ENCODE measurements around the gene HORMAD2. TPM values are rescaled to one million over a fixed set of nuclear protein-coding genes. Genes with fewer than 3 reads are reported as not detected.

HORMAD2 gene
- total RNA-seq, 1 donor from 2014 or later: not detected

DNA sequence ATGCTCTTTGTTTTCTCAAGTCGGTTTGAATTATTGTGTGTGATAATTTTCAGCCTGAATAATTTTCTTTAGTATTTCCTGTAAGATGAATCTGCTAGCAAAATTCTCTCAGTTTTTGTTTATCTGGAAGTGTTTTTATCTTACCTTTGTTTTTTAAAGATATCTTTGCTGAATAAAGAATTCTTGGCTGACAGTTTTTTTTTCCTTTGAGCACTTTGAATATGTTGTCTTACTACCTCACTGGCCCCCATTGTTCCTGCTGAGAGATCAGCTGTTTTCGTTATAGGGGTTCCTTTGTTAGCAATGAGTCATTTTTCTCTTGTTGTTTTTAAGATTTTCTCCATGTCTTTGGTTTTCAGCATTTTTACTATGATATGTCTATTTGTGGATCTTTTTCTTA is 63.0 kb downstream of the HORMAD2 start:
- DNase-seq (ENCODE audit: extremely low spot score, unreplicated experiment): no peak
- H3K36me3 Mint-ChIP-seq (ENCODE audit: unreplicated experiment): peaks cover 11% of the 10 kb centered on the region
- no peak overlapping the region for H3K27ac Mint-ChIP-seq (ENCODE audit: unreplicated experiment)
- peaks cover 21% of the 10 kb centered on the region for H3K9me3 Mint-ChIP-seq (ENCODE audit: unreplicated experiment)
- no peak overlapping the region for H3K4me3 Mint-ChIP-seq (ENCODE audit: unreplicated experiment)
- H3K4me1 Mint-ChIP-seq (ENCODE audit: unreplicated experiment): peaks cover 12% of the 10 kb centered on the region
- no peaks in the 10 kb centered on the region for H3K27me3 Mint-ChIP-seq (ENCODE audit: unreplicated experiment)
- TF ChIP-seq, protein P1, sequence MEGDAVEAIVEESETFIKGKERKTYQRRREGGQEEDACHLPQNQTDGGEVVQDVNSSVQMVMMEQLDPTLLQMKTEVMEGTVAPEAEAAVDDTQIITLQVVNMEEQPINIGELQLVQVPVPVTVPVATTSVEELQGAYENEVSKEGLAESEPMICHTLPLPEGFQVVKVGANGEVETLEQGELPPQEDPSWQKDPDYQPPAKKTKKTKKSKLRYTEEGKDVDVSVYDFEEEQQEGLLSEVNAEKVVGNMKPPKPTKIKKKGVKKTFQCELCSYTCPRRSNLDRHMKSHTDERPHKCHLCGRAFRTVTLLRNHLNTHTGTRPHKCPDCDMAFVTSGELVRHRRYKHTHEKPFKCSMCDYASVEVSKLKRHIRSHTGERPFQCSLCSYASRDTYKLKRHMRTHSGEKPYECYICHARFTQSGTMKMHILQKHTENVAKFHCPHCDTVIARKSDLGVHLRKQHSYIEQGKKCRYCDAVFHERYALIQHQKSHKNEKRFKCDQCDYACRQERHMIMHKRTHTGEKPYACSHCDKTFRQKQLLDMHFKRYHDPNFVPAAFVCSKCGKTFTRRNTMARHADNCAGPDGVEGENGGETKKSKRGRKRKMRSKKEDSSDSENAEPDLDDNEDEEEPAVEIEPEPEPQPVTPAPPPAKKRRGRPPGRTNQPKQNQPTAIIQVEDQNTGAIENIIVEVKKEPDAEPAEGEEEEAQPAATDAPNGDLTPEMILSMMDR (IDR thresholded peaks at IDR 0.05): no peak

DNA sequence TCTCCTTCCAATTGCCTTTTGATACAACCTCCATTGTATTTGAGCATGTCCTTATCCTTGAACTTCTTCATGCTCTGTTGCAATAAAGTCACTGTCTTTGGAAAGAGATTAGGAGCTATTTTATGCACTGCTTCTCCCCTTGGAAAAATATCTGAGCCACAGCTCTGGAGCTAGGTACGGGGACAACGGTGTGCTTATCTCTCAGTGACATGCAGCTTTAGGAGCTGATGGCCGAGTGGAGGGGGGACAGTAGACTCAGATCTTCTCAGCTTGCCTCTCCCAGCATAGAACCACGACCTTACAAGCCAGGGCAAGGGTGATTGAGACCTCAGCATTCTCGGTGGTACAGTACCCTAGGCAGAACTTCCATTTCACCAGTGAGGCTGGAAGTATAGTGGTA is 64.1 kb downstream of the HORMAD2 start:
- peaks cover 22% of the 10 kb centered on the region for H3K9me3 Mint-ChIP-seq (ENCODE audit: unreplicated experiment)
- TF ChIP-seq, protein P1 (IDR thresholded peaks at IDR 0.05): no peak
- no peaks in the 10 kb centered on the region for H3K27me3 Mint-ChIP-seq (ENCODE audit: unreplicated experiment)
- H3K4me1 Mint-ChIP-seq (ENCODE audit: unreplicated experiment): peaks cover 12% of the 10 kb centered on the region
- H3K27ac Mint-ChIP-seq (ENCODE audit: unreplicated experiment): peak overlapping the region; percentile 70
- DNase-seq (ENCODE audit: extremely low spot score, unreplicated experiment): no peak
- no peak overlapping the region for H3K4me3 Mint-ChIP-seq (ENCODE audit: unreplicated experiment)
- H3K36me3 Mint-ChIP-seq (ENCODE audit: unreplicated experiment): peaks cover 14% of the 10 kb centered on the region

DNA sequence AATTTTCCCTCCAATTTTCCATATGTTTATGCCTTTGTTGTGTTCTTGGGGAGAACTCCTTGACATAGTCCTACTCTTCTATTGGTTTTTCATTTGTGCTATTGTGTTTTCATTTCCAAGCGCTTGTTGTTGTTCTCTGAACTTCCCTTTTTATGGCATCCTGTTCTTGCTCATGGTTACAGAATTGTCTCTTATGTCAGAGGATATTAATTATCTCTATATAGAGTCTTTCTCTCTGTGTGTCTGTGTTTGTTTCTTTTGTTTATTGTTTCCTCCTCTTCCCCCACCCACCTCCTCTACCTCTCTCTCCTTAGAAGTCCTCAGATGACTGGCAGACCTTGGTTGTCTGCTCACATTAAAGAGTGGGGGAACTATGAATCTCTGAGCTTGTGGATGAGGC is 69.9 kb downstream of the HORMAD2 start:
- TF ChIP-seq, protein P1 (IDR thresholded peaks at IDR 0.05): no peak
- H3K9me3 Mint-ChIP-seq (ENCODE audit: unreplicated experiment): peaks cover 11% of the 10 kb centered on the region
- H3K4me1 Mint-ChIP-seq (ENCODE audit: unreplicated experiment): peaks cover 4% of the 10 kb centered on the region
- H3K36me3 Mint-ChIP-seq (ENCODE audit: unreplicated experiment): peaks cover 8% of the 10 kb centered on the region
- DNase-seq (ENCODE audit: extremely low spot score, unreplicated experiment): no peak
- no peak overlapping the region for H3K4me3 Mint-ChIP-seq (ENCODE audit: unreplicated experiment)
- no peak overlapping the region for H3K27ac Mint-ChIP-seq (ENCODE audit: unreplicated experiment)
- H3K27me3 Mint-ChIP-seq (ENCODE audit: unreplicated experiment): no peaks in the 10 kb centered on the region

DNA sequence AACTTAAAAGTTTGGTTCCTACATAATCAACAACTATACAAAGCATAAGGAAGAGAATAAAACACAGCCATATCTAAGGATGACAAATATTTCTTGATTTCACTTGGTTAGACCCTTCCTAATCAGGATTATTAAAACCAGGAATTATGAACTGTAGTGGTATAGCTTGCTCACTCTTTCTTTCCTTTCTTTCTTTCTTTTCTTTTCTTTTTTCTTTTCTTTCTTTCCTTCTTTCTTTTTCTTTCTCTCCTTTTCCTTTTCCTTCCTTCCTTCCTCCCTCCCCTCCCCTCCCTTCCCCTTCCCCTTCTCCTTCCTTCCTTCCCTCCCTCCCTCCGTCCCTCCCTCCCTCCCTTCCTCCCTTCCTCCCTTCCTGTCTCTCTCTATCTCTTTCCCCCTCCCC is 78.0 kb downstream of the HORMAD2 start:
- TF ChIP-seq, protein P1 (IDR thresholded peaks at IDR 0.05): no peak
- Mint-ChIP-seq H3K9me3 (ENCODE audit: unreplicated experiment) (no peaks in the 10 kb centered on the region), H3K27ac (ENCODE audit: unreplicated experiment) (peak overlapping the region; percentile 97), H3K36me3 (ENCODE audit: unreplicated experiment) (no peaks in the 10 kb centered on the region), H3K4me1 (ENCODE audit: unreplicated experiment) (peaks cover 27% of the 10 kb centered on the region), H3K27me3 (ENCODE audit: unreplicated experiment) (no peaks in the 10 kb centered on the region), H3K4me3 (ENCODE audit: unreplicated experiment) (no peak overlapping the region)
- DNase-seq (ENCODE audit: extremely low spot score, unreplicated experiment): no peak

DNA sequence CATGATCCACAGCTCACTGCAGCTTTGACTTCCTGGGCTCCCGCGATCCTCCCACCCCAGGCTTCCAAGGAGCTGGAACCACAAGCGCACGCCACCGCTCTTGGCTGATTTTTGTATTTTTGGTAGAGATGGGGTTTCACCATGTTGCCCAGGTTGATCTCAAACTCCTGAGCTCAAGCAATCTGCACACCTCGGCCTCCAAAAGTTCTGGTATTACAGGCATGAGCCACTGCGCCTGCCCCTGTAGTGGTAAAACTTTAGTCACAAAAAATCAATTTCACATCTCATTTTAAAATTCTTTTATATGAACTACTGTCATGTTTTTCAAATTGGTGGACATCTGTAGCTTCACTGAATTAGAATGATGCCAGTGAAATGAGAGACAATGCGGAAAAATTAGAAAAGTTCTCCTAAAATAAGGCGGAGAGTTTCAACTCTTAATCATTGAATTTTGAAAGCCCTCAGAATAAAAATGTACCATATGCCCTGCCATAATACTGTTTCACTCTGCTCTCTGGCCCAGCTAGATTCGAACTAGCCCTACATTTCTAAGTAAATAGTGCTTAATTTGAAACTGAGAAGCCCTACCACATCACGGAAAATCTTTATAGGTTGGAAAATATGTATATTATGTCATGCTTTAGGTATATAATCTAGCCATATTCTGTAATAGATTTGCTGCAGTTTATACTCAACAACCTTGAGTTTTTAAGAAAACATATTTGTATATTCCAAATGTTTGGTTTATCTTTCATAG is 78.7 kb downstream of the HORMAD2 start:
- Mint-ChIP-seq H3K4me3 (ENCODE audit: unreplicated experiment) (no peak overlapping the region), H3K36me3 (ENCODE audit: unreplicated experiment) (no peaks in the 10 kb centered on the region), H3K4me1 (ENCODE audit: unreplicated experiment) (peaks cover 29% of the 10 kb centered on the region), H3K9me3 (ENCODE audit: unreplicated experiment) (no peaks in the 10 kb centered on the region), H3K27me3 (ENCODE audit: unreplicated experiment) (no peaks in the 10 kb centered on the region), H3K27ac (ENCODE audit: unreplicated experiment) (peak overlapping the region; percentile 97)
- TF ChIP-seq, protein P1 (IDR thresholded peaks at IDR 0.05): no peak
- no peak for DNase-seq (ENCODE audit: extremely low spot score, unreplicated experiment)

All from osteocyte (in vitro differentiated cells).